ENCODE measurements around the gene ZWILCH.

ZWILCH gene

DNA sequence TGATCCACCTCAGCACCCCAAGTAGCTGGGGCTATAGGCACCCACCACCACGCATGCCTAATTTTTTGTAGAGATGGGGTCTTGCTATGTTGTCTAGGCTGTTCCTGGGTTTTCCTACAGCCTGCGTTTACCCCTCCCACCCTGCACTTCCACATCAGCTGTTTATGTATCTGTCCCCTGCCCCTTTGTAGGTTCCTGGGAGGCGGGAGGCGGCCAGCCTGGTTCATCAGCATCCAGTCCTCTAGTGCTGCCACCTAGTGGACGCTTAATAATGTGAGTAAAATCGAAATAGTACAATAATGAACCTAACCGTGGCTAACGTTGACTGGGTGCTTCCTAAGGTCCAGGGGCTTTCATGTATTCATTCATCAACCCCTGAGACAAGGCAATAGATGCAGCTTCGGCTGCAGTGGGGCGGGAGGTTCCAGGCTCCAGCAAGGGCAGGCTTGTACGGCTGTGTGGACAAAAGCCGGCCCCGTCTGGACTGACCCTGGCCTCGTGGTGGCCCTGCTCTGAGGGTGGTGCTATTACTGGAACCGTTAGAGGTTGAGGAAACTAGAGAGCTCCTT lies 61.9 kb downstream of the ZWILCH start:
- Histone ChIP-seq H3K4me3 (ENCODE audit: low read depth, low read length) (no peak overlapping the region), H3K36me3 (ENCODE audit: insufficient read depth, low read length) (no peaks in the 10 kb centered on the region), H3K79me2 (ENCODE audit: control insufficient read depth, insufficient read depth, low read length, unreplicated experiment) (no peaks in the 10 kb centered on the region), H3K27me3 (ENCODE audit: insufficient read depth, low read length) (no peaks in the 10 kb centered on the region), H3K4me1 (ENCODE audit: control insufficient read depth, insufficient read depth, low read length, unreplicated experiment) (peaks cover 18% of the 10 kb centered on the region), H3K27ac (ENCODE audit: low read depth, low read length) (no peak overlapping the region), H2AFZ (ENCODE audit: low read length, unreplicated experiment) (peak overlapping the region; percentile 30)

DNA sequence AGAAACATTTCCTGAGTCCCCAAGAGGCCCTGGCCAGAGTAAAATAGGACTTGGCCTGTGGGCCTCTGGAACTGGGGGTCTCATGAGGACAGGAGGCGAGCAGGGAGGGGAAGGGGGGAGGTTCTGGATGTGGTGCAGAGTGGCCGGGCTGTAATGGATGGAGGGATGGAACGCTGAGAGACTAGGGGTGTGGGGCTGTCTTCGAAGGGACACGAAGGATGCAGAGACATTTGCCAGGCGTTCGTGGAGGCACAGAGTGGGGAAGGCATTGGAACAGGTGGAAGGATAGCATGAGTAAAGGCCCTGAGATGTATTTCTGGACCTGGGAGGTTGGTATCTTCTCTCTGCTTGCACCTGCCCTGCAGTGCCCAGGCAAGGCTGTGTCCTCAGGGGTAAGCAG lies 62.8 kb downstream of the ZWILCH start:
- Histone ChIP-seq H3K4me1 (ENCODE audit: control insufficient read depth, insufficient read depth, low read length, unreplicated experiment) (peaks cover 18% of the 10 kb centered on the region), H3K27ac (ENCODE audit: low read depth, low read length) (no peak overlapping the region), H3K27me3 (ENCODE audit: insufficient read depth, low read length) (no peaks in the 10 kb centered on the region), H3K79me2 (ENCODE audit: control insufficient read depth, insufficient read depth, low read length, unreplicated experiment) (no peaks in the 10 kb centered on the region), H2AFZ (ENCODE audit: low read length, unreplicated experiment) (no peak overlapping the region), H3K4me3 (ENCODE audit: low read depth, low read length) (no peak overlapping the region), H3K36me3 (ENCODE audit: insufficient read depth, low read length) (no peaks in the 10 kb centered on the region)

DNA sequence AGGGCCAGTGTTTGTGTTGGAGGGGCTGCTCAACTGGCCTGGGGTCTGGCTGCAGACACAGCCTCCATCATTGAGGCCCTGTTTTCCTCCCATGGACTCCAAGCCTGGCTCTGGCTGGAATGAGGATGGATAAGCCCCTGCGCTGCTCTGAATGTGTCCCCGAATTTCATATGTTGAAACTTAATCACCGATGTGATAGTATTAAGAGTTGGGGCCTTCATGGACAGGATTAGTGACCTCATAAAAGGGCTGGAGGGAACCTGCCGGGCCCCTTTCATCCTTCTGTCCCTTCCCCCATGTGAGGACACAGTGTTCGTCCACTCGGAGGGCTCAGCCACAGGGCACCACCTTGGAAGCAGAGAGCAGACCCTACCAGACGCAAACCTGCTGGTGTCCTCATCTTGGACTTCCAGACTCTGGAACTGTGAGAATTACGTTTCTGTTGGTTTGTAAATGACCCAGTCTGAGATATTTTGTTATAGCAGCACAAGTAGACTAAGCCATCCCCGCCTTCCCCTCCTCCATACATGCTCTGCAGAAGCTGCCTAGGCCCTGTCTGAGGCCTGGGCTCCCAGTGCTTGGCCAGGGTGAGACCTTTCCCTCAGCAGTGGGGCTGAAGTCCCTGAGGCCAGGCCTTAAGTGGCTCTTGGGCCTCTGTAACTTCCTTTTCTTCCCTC lies 64.5 kb downstream of the ZWILCH start:
- no peaks in the 10 kb centered on the region for H3K27me3 ChIP-seq (ENCODE audit: insufficient read depth, low read length)
- no peaks in the 10 kb centered on the region for H3K79me2 ChIP-seq (ENCODE audit: control insufficient read depth, insufficient read depth, low read length, unreplicated experiment)
- H3K4me1 ChIP-seq (ENCODE audit: control insufficient read depth, insufficient read depth, low read length, unreplicated experiment): peaks cover 28% of the 10 kb centered on the region
- no peak overlapping the region for H2AFZ ChIP-seq (ENCODE audit: low read length, unreplicated experiment)
- no peak overlapping the region for H3K27ac ChIP-seq (ENCODE audit: low read depth, low read length)
- no peaks in the 10 kb centered on the region for H3K36me3 ChIP-seq (ENCODE audit: insufficient read depth, low read length)
- H3K4me3 ChIP-seq (ENCODE audit: low read depth, low read length): no peak overlapping the region

DNA sequence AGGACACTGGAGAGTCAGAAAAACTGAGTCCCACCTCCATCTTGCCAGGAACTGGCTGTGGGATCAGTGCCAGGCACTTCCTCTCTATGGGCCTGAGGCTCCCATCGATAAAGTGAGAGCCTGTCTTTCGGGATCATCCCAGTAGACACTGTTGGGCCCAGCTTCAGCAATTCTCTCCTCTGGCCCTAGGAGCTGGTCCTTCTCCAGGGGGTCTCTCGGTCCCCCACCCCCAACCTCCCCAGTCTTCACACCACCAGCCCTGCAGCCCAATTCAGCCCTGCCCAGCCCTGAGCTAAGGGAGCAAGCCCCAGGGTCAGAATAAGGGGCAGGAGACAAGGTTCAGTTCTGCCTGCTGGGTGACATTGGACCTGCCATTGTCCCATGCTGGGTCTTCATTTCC lies 65.2 kb downstream of the ZWILCH start:
- no peak overlapping the region for H3K4me3 ChIP-seq (ENCODE audit: low read depth, low read length)
- peaks cover 30% of the 10 kb centered on the region for H3K4me1 ChIP-seq (ENCODE audit: control insufficient read depth, insufficient read depth, low read length, unreplicated experiment)
- H3K27me3 ChIP-seq (ENCODE audit: insufficient read depth, low read length): no peaks in the 10 kb centered on the region
- H3K79me2 ChIP-seq (ENCODE audit: control insufficient read depth, insufficient read depth, low read length, unreplicated experiment): no peaks in the 10 kb centered on the region
- H2AFZ ChIP-seq (ENCODE audit: low read length, unreplicated experiment): no peak overlapping the region
- H3K36me3 ChIP-seq (ENCODE audit: insufficient read depth, low read length): no peaks in the 10 kb centered on the region
- H3K27ac ChIP-seq (ENCODE audit: low read depth, low read length): no peak overlapping the region

DNA sequence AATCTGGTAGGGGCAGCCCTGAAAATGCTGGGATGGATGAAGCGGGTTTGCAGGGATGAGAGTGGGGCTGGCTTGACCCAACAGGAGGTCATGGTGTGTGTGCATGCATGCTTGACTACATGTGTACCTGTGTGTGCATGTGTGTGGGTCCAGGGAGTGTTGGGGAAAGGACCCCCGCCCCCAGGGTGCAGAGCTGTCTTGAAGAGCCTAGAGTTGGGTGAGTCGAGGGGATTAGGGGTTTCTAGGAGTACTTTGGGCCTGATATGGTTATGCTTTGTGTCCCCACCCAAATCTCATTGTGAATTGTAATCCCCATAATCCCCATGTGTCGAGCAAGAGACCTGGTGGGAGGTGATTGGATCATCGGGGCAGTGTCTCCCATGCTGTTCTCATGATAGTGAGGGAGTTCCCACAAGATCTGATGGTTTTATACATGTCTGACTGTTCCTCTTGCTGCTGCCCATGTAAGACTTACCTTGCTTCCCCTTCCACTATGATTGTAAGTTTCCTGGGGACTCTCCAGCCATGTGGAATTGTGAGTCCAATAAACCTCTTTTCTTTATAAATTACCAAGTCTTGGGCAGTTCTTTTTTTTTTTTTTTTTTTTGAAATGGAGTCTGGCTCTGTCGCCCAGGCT lies 65.8 kb downstream of the ZWILCH start:
- H3K79me2 ChIP-seq (ENCODE audit: control insufficient read depth, insufficient read depth, low read length, unreplicated experiment): no peaks in the 10 kb centered on the region
- no peaks in the 10 kb centered on the region for H3K36me3 ChIP-seq (ENCODE audit: insufficient read depth, low read length)
- H3K27me3 ChIP-seq (ENCODE audit: insufficient read depth, low read length): no peaks in the 10 kb centered on the region
- H3K27ac ChIP-seq (ENCODE audit: low read depth, low read length): no peak overlapping the region
- no peak overlapping the region for H3K4me3 ChIP-seq (ENCODE audit: low read depth, low read length)
- H3K4me1 ChIP-seq (ENCODE audit: control insufficient read depth, insufficient read depth, low read length, unreplicated experiment): peaks cover 25% of the 10 kb centered on the region
- H2AFZ ChIP-seq (ENCODE audit: low read length, unreplicated experiment): no peak overlapping the region

DNA sequence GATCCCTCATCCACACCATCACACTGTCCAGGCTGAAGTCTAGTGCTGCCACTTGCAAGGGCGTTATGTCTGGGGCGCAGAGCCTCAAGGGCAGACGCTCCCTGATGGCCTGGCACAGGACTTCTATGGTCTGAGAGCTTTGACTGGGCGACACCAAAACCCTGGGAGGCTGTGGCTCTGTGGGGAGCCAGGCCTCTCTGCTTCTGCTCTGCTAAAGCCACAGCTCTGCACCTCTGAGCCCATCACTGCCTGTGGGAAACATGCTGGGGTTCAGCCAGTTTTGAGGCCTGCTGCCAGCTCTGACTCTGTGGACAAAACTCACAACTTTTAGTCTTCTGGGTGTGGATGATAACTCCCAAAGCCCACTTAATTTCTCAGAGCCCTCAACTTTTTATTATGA lies 67.0 kb downstream of the ZWILCH start:
- Histone ChIP-seq H3K79me2 (ENCODE audit: control insufficient read depth, insufficient read depth, low read length, unreplicated experiment) (no peaks in the 10 kb centered on the region), H3K27ac (ENCODE audit: low read depth, low read length) (no peak overlapping the region), H3K4me3 (ENCODE audit: low read depth, low read length) (no peak overlapping the region), H3K27me3 (ENCODE audit: insufficient read depth, low read length) (no peaks in the 10 kb centered on the region), H3K36me3 (ENCODE audit: insufficient read depth, low read length) (no peaks in the 10 kb centered on the region), H3K4me1 (ENCODE audit: control insufficient read depth, insufficient read depth, low read length, unreplicated experiment) (peaks cover 14% of the 10 kb centered on the region), H2AFZ (ENCODE audit: low read length, unreplicated experiment) (no peak overlapping the region)

DNA sequence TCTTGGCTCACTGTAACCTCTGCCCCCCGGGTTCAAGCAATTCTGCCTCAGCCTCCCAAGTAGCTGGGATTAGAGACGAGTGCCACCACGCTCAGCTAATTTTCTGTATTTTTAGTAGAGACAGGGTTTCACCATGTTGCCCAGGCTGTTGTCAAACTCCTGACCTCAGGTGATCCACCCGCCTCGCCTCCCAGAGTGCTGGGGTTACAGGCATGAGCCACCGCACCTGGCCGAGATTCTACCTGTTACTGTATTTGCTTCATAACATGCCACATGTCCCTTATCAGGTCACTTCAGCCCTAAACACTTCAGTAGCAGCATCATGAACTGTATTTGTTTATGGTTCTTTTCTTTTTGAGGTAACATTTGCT lies 68.2 kb downstream of the ZWILCH start:
- H3K27ac ChIP-seq (ENCODE audit: low read depth, low read length): no peak overlapping the region
- no peak overlapping the region for H3K4me3 ChIP-seq (ENCODE audit: low read depth, low read length)
- H3K79me2 ChIP-seq (ENCODE audit: control insufficient read depth, insufficient read depth, low read length, unreplicated experiment): no peaks in the 10 kb centered on the region
- H3K36me3 ChIP-seq (ENCODE audit: insufficient read depth, low read length): no peaks in the 10 kb centered on the region
- H2AFZ ChIP-seq (ENCODE audit: low read length, unreplicated experiment): no peak overlapping the region
- H3K4me1 ChIP-seq (ENCODE audit: control insufficient read depth, insufficient read depth, low read length, unreplicated experiment): peaks cover 17% of the 10 kb centered on the region
- no peaks in the 10 kb centered on the region for H3K27me3 ChIP-seq (ENCODE audit: insufficient read depth, low read length)

DNA sequence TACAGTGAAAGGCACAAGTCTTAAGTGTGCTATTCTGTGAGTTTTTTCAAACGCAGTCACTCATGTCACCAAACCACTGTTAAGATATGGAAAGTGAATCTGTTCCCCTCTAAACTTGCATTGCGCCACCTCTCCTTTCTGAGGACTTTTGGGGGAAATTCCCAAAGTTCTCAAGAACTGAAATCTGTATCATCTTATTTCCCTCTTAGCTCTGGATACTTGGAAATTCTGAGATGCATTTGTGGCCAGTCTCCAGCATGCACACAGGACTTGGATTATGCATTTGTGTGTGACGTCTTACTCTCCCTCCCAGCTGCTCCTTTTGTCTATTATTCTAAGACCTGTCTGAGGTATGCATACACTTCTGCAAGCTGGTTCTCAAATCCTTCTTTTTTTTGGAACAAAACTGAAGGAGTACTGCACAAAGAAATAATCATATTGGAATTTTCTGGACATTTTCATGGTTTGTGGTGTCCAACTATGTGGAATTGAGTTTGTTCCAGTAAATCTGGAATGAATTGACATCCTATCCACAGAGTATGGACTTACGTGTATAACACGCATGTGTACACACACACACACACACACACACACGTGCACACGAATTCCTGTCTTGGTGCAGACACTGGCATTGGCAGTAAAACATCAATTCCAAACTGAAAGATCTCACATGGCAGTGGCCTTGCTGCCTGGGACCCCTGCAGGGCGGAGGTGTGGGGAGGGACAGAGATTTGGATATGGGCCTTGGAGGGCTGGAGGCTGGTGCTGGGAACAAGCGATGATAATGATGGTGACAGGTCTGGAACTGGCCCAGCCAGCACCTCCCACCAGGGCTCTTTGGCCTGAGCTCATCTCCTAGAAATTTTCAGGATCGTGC lies 68.8 kb downstream of the ZWILCH start:
- Histone ChIP-seq H3K4me3 (ENCODE audit: low read depth, low read length) (no peak overlapping the region), H3K4me1 (ENCODE audit: control insufficient read depth, insufficient read depth, low read length, unreplicated experiment) (peaks cover 22% of the 10 kb centered on the region), H3K36me3 (ENCODE audit: insufficient read depth, low read length) (no peaks in the 10 kb centered on the region), H2AFZ (ENCODE audit: low read length, unreplicated experiment) (peak overlapping the region; percentile 24), H3K27ac (ENCODE audit: low read depth, low read length) (no peak overlapping the region), H3K27me3 (ENCODE audit: insufficient read depth, low read length) (no peaks in the 10 kb centered on the region), H3K79me2 (ENCODE audit: control insufficient read depth, insufficient read depth, low read length, unreplicated experiment) (no peaks in the 10 kb centered on the region)

DNA sequence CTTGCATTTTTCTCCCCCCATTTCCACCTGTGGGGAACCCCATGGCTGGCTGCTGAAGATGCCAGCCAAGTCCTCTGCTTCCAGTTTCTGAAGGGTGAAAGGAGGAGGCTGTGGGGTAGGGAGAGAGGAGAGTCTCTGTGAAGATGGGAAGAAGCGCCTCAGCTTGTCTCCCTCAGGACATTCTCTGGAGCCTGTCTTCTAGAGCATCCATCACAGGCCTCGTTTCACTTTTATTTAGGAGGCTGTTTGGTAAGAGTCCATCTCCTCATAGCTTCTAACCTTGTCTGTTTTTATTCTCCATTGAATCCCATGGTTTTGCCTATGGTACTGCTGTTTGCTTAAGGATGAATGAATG lies 69.4 kb downstream of the ZWILCH start:
- Histone ChIP-seq H3K4me3 (ENCODE audit: low read depth, low read length) (no peak overlapping the region), H3K36me3 (ENCODE audit: insufficient read depth, low read length) (no peaks in the 10 kb centered on the region), H3K27ac (ENCODE audit: low read depth, low read length) (no peak overlapping the region), H3K4me1 (ENCODE audit: control insufficient read depth, insufficient read depth, low read length, unreplicated experiment) (peaks cover 22% of the 10 kb centered on the region), H3K79me2 (ENCODE audit: control insufficient read depth, insufficient read depth, low read length, unreplicated experiment) (no peaks in the 10 kb centered on the region), H3K27me3 (ENCODE audit: insufficient read depth, low read length) (no peaks in the 10 kb centered on the region), H2AFZ (ENCODE audit: low read length, unreplicated experiment) (peak overlapping the region; percentile 24)

DNA sequence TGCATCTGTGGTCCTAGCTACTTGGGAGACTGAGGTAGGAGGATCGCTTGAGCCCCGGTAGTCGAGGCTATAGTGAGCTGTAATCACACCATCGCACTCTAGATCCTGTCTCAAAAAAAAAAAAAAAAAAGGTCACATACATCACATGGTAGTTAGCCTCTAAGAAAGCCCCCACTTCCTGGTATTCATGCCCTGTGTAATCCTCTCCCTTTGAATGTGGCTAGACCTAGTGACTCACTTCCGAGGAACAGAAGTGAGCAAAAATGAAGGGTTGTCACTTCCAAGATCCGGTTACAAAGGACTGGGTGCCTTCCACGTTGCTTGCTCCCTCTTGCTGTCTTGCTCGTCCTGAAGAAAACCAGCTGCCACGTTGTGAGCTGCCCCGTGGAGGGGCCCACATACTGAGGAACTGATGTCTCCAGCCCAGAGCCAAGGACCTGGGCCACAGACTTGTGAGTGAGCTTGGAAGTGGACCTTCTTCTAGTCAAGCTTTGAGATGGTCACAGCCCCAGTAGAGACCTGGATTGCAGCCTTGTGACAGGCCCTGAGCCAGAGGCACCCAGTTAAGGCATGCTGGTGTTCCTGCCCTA lies 73.3 kb downstream of the ZWILCH start:
- Histone ChIP-seq H3K4me1 (ENCODE audit: control insufficient read depth, insufficient read depth, low read length, unreplicated experiment) (peaks cover 40% of the 10 kb centered on the region), H3K4me3 (ENCODE audit: low read depth, low read length) (no peak overlapping the region), H3K36me3 (ENCODE audit: insufficient read depth, low read length) (no peaks in the 10 kb centered on the region), H2AFZ (ENCODE audit: low read length, unreplicated experiment) (no peak overlapping the region), H3K27ac (ENCODE audit: low read depth, low read length) (peak overlapping the region; percentile 25; the same call in 1 of the 2 replicates), H3K79me2 (ENCODE audit: control insufficient read depth, insufficient read depth, low read length, unreplicated experiment) (no peaks in the 10 kb centered on the region), H3K27me3 (ENCODE audit: insufficient read depth, low read length) (no peaks in the 10 kb centered on the region)
